ENCODE data around the gene RTN1. TPM values are rescaled to one million over a fixed set of nuclear protein-coding genes. Genes with fewer than 3 reads are reported as not detected.

The RTN1 gene
- polyA plus RNA-seq, 3 donors: 3.6 to 50.3 (median 6.2) TPM

DNA sequence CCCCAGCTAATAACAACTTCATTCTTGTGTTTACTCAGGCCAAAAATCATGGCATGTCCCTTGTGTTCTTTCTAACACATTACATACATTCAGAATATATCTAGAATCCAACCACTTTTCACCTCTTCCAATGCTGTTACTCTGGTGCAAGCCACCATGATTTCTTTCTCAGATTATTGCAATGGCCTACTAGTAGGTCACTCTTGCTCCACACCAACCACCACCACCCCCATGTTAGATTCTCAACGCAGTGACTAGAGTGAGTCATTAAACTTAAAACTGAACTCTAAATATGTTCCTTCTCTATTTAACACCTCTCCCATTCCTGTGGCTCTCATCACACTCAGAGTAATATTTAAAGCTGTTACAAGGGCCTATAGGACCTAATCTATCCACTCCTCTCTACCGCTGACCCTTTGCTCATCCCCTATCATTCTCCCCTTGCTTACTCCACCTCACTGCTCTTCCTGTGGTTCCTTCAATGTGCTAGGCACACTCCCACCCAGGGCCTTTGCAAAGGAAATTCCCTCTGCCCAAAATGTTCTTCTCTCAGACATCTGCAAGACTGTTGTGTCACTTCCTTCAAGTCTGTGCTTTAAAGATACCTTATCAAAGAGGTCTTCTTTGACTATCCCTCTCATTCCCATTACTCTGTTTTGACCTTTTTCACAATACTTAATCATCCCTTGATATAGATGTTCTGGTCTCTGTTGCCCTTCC is 6.6 kb downstream of the RTN1 start:
- H3K27ac ChIP-seq (ENCODE audit: low read depth, low read length): no peak overlapping the region
- 83 to 95% (median 88%) methylated on average over 2 of the region's 2 CpGs for WGBS, 3 donors

DNA sequence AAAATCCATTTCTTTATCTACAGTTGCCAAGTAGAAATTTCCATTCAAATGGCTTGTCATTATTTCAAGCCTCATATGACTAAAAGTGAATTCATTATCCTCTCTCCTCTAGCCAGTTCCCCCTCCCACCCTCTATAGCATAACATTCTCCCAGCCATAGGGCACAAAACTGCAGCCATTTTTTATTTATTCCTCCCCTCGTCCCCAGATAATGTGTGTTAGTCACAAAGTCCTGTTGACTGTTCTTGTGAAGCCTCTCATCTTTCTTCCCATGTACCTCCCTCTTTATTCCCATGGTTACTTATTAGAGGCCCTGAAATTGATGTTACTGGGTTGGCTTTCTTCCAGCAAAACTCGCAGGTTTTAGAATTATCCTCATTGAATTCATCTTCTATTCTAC is 13.2 kb downstream of the RTN1 start:
- no peak overlapping the region for H3K27ac ChIP-seq (ENCODE audit: low read depth, low read length)
- WGBS, 3 donors: 66 to 76% (median 67%) methylated on average over 2 of the region's 2 CpGs

DNA sequence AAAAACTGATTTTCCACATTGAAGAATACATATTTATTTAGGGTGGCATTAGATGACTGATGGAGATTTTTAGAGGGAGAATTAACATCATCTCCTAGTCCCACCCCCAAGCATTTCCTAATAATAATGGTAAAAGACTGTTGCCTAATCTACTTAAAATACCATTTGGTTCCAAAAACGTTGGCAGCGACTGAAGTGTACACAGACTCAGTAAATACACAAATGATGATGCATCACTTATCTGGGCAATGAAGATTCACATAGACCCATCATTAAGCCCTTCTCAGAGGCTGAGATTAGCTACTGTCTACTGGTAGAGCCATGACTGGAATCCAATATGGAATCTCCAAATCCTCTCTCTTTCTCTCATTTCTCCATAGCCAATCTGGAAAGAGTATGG is 18.2 kb downstream of the RTN1 start:
- H3K27ac ChIP-seq (ENCODE audit: low read depth, low read length): no peak overlapping the region
- 42 to 64% (median 53%) methylated on average over 2 of the region's 2 CpGs for WGBS, 3 donors

DNA sequence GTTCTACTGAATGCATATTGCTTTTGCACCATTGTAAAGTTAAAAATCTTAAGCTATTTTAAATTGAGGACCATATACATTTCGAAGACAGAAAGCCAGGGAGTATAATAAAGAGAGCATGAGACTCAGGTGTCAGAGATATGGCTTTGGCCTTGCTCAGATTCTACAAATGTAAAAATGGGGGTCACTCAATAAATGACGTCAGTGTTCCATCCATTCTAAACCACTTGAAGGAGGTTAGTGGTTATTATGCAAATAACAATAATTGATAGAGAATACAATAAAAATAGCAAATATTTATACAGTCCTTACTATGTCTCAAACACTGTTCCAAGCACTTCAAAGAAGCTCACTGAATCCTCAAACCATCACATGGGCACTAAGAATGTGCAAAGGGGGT is 20.1 kb downstream of the RTN1 start:
- no peak overlapping the region for H3K27ac ChIP-seq (ENCODE audit: low read depth, low read length)
- WGBS, 3 donors: 82 to 90% (median 85%) methylated on average over 2 of the region's 2 CpGs

DNA sequence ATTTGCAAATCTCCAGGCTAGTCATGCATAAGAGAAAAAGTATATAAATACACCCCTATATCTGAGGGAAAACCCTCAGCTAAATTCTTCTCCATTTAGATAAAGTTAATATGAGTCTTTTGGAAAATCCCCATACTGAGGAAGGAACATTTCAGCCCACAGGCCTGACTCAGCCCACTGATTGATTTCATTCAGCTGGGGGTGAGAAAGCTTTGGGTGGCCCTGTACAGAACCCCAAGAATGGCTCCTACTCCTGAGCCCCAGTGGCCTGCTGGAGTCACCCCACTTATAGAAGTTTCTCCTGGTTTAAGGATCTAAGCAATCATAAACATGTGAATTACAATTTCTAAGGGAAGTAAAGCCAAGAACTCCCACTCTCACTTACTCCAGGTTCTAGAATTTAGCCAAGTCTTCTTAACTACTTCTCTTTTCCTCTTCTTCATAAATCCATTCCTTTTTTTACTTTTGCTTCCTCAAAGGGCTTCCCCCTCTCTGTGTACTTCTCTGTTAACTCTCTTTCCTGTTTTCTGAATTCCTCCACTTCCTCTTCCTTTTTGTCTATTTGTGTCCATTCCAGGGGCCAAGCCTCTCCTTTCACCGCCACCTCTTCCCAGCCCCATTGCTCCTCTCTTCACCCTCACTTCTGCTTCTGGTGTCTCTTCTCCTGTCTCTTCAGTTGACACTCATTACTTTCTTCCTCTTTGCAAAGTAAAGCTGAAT is 21.0 kb downstream of the RTN1 start:
- 35 to 93% (median 48%) methylated on average over 1 of the region's 1 CpG for WGBS, 3 donors
- H3K27ac ChIP-seq (ENCODE audit: low read depth, low read length): no peak overlapping the region

DNA sequence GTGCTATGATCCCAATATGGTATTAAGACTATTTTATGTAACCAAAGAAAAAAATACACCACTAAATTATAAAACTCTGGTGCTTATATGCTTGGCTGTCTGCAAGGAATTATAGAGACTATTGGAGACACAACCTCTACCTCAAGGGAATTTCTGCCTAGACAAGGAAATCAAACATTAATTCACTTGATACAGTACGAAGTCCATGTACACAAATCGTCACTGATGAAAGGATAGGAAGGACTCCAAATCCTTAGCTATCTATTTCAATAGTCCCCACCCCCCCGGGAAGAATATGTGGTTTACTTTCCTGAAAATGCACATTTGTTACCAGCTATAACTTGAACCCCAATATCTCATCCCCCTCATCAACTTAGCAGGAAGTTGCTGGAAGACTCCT is 21.9 kb downstream of the RTN1 start:
- WGBS, 3 donors: 44 to 79% (median 70%) methylated on average over 3 of the region's 3 CpGs
- no peak overlapping the region for H3K27ac ChIP-seq (ENCODE audit: low read depth, low read length)

DNA sequence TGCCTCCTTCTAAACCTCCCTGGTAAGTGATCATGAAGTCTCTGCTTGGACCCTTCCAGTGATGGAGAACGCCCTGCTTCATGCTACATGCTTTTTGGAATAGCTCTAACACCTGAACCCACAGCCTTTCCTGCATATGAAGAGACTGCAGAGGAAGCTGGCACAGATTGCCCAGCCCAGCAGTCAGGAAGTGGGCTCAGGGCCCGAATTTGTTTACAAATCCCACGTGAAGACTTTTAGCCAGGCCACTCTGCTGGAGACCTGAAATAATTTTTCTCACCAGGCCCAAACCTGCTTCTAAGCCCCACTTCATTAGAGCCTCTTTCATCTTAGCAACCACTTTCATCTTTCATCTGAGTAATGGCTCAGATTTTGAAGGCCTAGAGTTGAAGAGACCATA is 22.9 kb downstream of the RTN1 start:
- WGBS, 3 donors: 23 to 46% (median 44%) methylated on average over 3 of the region's 3 CpGs
- H3K27ac ChIP-seq (ENCODE audit: low read depth, low read length): no peak overlapping the region

DNA sequence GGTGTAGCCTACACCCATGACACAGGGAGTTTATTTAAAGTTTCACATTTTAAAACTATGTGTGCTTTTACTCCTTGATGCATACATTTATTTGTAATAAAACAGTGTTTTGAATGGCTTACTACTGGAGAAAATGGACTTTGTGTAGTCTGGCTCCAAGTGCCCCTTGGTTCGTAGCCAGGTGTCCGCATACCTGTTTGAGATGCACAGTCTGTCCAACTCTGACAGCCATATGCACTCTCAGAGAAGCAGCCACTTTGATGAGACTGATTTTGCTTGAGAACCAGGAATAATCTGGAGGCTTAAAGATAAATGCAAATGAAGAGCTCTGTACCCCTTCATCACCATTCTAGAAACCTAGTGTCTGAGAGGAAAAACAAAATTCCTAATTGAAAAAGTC is 24.0 kb downstream of the RTN1 start:
- H3K27ac ChIP-seq (ENCODE audit: low read depth, low read length): no peak overlapping the region
- WGBS, 3 donors: 90 to 98% (median 90%) methylated on average over 2 of the region's 2 CpGs

DNA sequence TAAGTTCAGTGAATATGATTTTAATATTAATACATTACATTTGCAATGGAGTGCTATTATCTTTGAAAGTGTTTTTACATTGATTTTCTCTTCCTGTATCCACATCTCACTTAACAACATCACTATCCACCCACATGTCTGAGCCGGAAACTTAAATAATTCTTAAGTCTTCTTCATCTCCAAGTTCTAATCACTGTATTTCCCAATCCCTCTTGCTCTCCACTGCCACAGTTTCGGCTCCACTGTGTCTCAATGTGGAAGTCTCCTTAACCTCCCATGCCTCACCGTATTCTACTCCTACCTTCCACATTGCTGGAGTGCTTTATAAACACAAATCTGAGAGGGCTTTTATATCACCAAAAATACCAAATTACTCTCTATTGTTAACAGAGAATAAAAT is 25.3 kb downstream of the RTN1 start:
- no peak overlapping the region for H3K27ac ChIP-seq (ENCODE audit: low read depth, low read length)
- 70 to 86% (median 77%) methylated on average over 3 of the region's 3 CpGs for WGBS, 3 donors

DNA sequence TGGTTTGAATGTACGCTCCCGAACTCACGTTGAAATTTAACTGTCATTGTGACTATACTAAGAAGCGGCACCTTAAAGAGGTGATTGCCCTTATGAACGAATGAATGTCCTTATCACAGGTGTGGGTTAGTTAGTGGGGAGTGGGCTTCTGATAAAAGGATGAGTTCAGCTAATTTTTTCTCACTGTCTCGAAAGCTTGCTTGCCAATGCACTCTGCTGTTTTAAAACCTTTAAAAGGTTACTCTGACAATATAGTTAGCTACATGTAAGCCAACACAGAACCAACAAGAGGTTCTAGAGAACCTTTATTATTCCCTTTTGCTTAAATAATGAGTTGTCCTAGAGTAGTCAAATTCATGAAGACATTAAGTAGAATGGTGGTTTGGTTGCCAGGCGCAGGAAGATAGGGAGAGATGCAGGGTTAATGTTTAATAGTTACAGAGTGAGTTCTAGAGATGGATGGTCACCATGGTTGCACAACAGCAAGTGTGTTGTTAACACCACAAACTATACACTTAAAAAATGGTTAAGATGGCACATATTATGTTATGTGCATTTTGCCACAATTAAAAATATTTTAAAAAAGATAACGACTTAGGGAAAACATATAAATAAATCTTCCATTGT is 26.3 kb downstream of the RTN1 start:
- 72 to 93% (median 89%) methylated on average over 8 of the region's 8 CpGs for WGBS, 3 donors
- no peak overlapping the region for H3K27ac ChIP-seq (ENCODE audit: low read depth, low read length)

DNA sequence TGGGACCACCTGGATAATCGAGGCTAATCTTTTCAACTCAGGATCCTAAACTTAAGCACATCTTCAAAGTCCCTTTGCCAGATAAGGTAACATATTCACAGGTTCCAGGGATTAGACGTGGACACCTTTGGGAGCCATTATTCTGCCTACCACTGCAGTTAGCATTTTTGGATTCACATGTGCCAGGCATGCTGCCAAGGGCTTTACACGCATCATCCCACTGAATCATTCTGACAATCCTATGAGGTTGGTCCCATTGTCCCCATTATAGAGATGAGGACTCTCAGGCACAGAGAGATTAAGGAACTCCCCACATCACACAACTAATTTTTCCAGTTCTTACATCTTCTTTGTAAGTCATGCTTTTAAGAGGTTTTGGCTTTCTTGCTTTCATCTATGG is 34.5 kb downstream of the RTN1 start:
- 58 to 80% (median 73%) methylated on average over 3 of the region's 3 CpGs for WGBS, 3 donors

DNA sequence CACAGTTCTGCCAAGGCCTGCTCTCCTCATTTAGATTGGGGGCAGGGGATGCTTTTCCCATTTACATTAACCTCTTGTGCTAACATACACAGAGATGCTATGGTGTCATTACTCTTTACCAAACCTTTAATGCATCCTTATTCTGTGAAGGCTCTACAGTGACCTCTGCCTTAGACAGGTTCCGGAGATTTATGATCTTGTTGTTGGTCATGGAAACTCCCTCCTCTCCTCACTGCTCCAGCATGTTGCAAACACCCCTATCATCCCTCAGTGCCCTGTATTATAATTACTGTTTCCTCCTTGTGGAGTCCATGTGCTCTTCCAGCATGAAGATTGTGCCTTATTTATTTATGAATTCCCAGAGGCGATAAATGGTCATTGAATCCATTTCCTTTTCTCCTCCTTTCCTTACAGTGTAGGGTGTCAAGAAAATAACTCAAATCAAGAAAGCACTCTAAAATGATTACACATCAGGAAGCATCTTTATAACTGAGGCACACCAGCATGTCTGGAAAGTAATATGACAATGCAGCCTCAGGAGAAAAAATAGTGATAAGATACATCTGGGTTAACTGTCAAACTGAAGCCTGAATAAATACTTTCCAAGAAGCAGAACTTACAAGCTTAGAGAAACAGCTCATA is 37.8 kb downstream of the RTN1 start:
- WGBS, 3 donors: 82 to 85% (median 83%) methylated on average over 2 of the region's 2 CpGs
- H3K27ac ChIP-seq (ENCODE audit: low read depth, low read length): no peak overlapping the region

More for the DNA sequence above, 34.5 kb downstream of the RTN1 start:
- no peak overlapping the region for H3K27ac ChIP-seq (ENCODE audit: low read depth, low read length)

DNA sequence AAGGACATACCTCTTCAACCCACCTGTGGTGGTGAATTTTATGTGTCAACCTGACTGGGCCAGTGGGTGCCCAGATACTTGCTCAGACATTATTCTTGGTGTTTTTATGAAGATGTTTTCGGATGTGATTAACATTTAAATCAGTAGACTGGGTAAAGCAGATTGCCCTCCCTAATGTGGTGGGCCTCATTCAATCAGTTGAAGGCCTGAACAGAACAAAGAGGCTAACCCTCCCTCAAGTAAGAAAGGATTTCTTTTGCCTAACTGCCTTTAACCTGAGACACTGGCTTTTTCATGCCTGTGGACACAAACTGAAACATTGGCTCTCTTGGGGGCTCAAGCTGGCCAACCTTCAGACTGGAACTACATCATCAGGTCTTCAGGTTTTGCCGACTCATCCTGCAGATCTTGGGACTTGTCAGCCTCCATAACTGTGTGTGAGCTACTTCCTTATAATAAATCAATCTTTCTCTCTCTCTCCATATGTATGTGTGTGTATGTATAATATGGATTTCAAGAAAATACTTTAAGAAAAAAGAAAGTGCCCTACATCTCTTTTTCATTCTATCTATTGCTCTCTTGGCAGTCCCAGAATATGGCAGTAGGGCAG is 39.4 kb downstream of the RTN1 start:
- 72 to 80% (median 74%) methylated on average over 2 of the region's 2 CpGs for WGBS, 3 donors
- H3K27ac ChIP-seq (ENCODE audit: low read depth, low read length): no peak overlapping the region

DNA sequence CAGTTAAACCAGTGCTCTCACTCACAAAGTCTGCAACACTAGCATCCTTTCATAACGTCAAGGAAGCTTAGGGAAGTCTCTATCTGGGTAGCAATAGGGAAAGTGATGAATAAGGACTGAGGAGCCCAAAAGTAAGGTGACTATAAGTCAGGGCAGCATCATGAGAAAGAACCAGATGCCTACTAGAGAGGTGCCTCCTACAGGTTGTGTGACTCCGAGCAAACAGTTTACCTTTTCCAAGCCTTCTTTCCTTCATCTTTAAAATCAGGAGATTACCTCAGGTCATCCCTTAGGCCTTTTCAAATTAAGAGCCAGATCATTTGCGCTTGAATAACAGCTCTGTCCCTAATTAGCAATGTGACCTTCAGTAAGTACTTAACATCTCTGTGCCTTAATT is 40.2 kb downstream of the RTN1 start:
- 56 to 84% (median 78%) methylated on average over 3 of the region's 3 CpGs for WGBS, 3 donors
- H3K27ac ChIP-seq (ENCODE audit: low read depth, low read length): no peak overlapping the region

DNA sequence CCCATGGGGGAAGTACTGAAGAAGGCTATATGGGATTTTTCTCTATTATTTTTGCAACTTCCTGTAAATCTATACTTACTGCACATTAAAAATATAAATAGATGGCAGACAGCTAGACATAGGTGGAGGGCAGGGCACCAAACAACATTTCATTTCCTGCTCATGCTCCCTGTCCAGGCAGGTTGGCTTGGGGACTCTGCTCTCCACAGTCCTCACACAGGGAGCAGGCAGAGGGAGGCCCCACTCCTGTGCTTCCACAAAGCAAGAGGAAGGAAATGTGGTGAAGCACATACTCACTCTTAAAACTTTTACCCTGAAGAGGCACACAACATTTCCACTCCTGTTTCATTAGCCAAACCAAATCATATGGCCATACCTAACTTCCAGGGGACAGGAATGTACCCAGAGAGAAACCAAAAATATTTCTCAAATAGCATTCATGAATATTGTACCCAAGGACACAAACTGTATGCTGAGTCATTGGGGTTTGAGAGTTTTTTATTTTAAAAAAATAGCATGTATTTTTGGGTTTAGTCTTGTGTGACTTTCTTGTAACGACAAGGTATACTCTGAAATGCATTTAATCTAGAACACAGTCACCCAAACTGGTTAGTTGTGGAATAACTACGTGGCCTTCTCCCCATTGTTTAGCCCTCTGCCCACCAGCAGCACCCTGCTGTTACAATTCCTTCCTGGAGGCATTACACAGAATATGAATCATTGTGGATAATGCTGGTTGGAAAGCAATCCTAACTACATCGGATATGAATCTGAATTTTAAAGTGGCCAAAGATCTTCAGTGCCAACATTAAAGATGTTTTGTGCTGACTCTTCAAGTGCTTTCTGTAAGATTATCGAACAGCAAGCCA is 40.9 kb downstream of the RTN1 start:
- no peak overlapping the region for H3K27ac ChIP-seq (ENCODE audit: low read depth, low read length)
- WGBS, 3 donors: 55 to 59% (median 58%) methylated on average over 4 of the region's 4 CpGs

DNA sequence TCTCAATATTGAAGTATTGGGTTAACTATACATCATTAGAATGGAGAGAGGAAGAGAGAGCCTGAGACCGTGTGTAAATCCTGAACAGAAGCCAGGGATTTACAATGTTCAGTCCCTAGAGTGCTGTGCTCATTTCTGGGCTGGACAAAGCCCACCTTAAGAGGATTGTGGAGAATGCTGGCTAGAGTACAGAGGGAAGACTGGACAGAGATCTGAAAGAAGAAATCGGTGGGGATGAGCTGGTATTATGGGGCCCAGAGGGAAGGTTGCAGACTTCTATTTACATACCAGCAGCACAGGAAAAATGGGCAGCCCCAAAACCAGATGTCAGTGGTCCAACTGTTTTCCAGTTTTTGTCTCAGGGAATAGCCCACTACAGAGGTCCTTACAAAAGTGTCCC is 42.3 kb downstream of the RTN1 start:
- H3K27ac ChIP-seq (ENCODE audit: low read depth, low read length): no peak overlapping the region
- 35 to 42% (median 41%) methylated on average over 2 of the region's 2 CpGs for WGBS, 3 donors

DNA sequence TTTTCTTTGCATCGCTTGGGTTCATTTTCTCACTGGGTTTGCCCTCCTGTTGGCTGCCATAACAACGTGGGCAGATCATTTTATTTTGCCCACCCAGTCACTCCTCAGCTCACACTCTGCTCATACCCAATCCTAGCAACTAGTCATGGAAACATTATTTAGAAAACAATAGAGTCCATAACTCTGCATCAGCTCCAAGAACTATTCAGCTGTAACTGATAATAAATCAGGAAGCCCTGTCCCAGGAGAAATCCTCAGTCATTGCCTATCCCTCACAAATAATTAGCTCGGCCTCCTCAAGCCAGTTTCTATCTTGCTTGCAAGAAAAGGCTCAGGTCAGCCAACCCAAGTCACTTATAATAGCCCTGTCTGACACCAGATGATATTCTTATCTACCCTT is 43.2 kb downstream of the RTN1 start:
- no peak overlapping the region for H3K27ac ChIP-seq (ENCODE audit: low read depth, low read length)
- 54 to 64% (median 63%) methylated on average over 3 of the region's 3 CpGs for WGBS, 3 donors

DNA sequence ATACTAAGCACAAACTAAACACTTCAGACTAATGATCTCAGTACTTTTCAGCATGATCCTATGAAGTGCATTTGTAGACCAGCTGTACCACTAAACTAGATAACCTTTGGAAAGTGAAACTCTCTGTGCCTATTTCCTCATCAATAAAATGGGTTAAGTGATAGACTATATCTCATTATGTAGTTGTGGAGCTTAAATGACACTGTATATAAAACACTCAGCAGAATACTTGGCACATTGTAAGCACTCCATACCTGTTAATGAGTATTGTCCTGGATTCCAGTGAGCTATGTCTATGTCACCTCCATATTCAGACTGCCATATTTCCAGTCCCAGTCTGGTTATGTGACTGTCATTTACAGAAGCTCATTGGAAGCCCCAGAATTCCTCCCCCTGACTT is 44.4 kb downstream of the RTN1 start:
- H3K27ac ChIP-seq (ENCODE audit: low read depth, low read length): no peak overlapping the region
